22Rv1 (cell line): Measurements from ENCODE around the gene RGP1.

Experiments
- CTCF ChIP-seq: fragments of 450-650 bp; IDR thresholded peaks from 2 replicates; pipeline ENCODE4 v1.5.1; 2017; ENCODE audit warnings: mild to moderate bottlenecking
- ZFX ChIP-seq: fragments of 450-650 bp; IDR thresholded peaks from 2 replicates; pipeline ENCODE4 v1.6.1; 2017; ENCODE audit warnings: antibody characterized with exemption, borderline replicate concordance

GRCh38 chr9:35800530-35800929 lies 51.4 kb downstream of the RGP1 start:
- no peak for TF ChIP-seq CTCF
- TF ChIP-seq ZFX = no peak
